ENCODE measurements around the gene DHX16. TPM values are rescaled to one million over a fixed set of nuclear protein-coding genes. Genes with fewer than 3 reads are reported as not detected.

DHX16 gene
- total RNA-seq, 1 experiment from 2014 or later: 44.5 TPM

- Histone ChIP-seq H3K9me3 (ENCODE audit: control insufficient read depth, insufficient read depth, low read depth, low read length) (no peaks in the 10 kb centered on the region), H3K4me3 (ENCODE audit: low read depth in 2 of 2, low read length in 2 of 2) (peak within 1 kb of the TSS; percentile 88 to 100), H3K27me3 (ENCODE audit: control insufficient read depth, insufficient read depth, low read length) (no peaks in the 10 kb centered on the region), H3K4me1 (ENCODE audit: control insufficient read depth, insufficient read depth, low read length) (peaks cover 35% of the 10 kb centered on the region), H3K27ac (ENCODE audit: low read length) (peak within 1 kb of the TSS; percentile 100), H3K36me3 (ENCODE audit: control insufficient read depth, insufficient read depth, low read length) (peaks cover 32% of the 10 kb centered on the region)
- TF ChIP-seq TCF7L2 (IDR thresholded peaks at IDR 0.05; ENCODE audit: low read depth, low read length) (no peak), CTCF (IDR thresholded peaks at IDR 0.05) (no peak), SIN3A (IDR thresholded peaks at IDR 0.05; ENCODE audit: borderline replicate concordance, insufficient read depth, low read depth, low read length) (0 out of 2 replicates have a peak, but pooled peaks have one; percentile 10), REST (IDR thresholded peaks at IDR 0.05; ENCODE audit: insufficient read depth in 1 of 2, low read depth in 2 of 2, low read length in 1 of 2) (0 out of 4 replicates have a peak, but pooled peaks of 1 of the 2 experiments have one; percentile 23), POLR2AphosphoS5 (IDR thresholded peaks at IDR 0.05; ENCODE audit: low read depth, low read length) (peak; percentile 94)
- intact Hi-C loops (cut with micrococcal nuclease; ENCODE audit: unreplicated experiment) (no loop called here), in situ Hi-C loops (cut with HindIII; ENCODE audit: low pct_unique_long_range_greater_than_20kb, low sequenced_read_pairs) (no loop called here)
- DNase-seq (ENCODE audit: low read depth, low spot score) (peak; percentile 87), ATAC-seq (peak; percentile 80)
- no TSS peak for BruUV-seq (replicated peaks)
- POLR2A ChIA-PET: interaction anchor here (0.6 to 0.7 kb wide), 5 partner anchors 31 to 1015 kb away, joined by 3 to 9 read pairs (median 3); no protein-coding TSS in a partner anchor
- CTCF ChIA-PET: no interaction called here
Observed at GRCh38 chr6:30719791-30720737, 47.3 kb upstream of the DHX16 start, which contains the start of gene TUBB. TUBB (plus strand) TSS chr6:30720352; CDS start chr6:30720507, 155 bp downstream.

- ATAC-seq (no peak), DNase-seq (ENCODE audit: low read depth, low spot score) (no peak)
- intact Hi-C loops (cut with micrococcal nuclease; ENCODE audit: unreplicated experiment): no loop called here
- in situ Hi-C loops (cut with HindIII; ENCODE audit: low pct_unique_long_range_greater_than_20kb, low sequenced_read_pairs): no loop called here
- Histone ChIP-seq H3K9me3 (ENCODE audit: control insufficient read depth, insufficient read depth, low read depth, low read length) (no peaks in the 10 kb centered on the region), H3K27me3 (ENCODE audit: control insufficient read depth, insufficient read depth, low read length) (no peaks in the 10 kb centered on the region), H3K36me3 (ENCODE audit: control insufficient read depth, insufficient read depth, low read length) (peaks cover 26% of the 10 kb centered on the region), H3K4me3 (ENCODE audit: low read depth in 2 of 2, low read length in 2 of 2) (peak overlapping the region; percentile 84 to 100), H3K4me1 (ENCODE audit: control insufficient read depth, insufficient read depth, low read length) (peaks cover 28% of the 10 kb centered on the region), H3K27ac (ENCODE audit: low read length) (peak overlapping the region; percentile 97)
- ChIA-PET POLR2A (interaction anchor here (0.6 to 0.7 kb wide), 2 partner anchors 63 to 1016 kb away, joined by 7 to 9 read pairs; no protein-coding TSS in a partner anchor), CTCF (no interaction called here)
- BruUV-seq (replicated peaks): no TSS peak
- TF ChIP-seq TCF7L2 (IDR thresholded peaks at IDR 0.05; ENCODE audit: low read depth, low read length): no peak
- no peak; the same call in 1 of the 2 replicates for TF ChIP-seq POLR2AphosphoS5 (IDR thresholded peaks at IDR 0.05; ENCODE audit: low read depth, low read length)
- no peak for TF ChIP-seq REST (IDR thresholded peaks at IDR 0.05; ENCODE audit: insufficient read depth in 1 of 2, low read depth in 2 of 2, low read length in 1 of 2)
- no peak for TF ChIP-seq SIN3A (IDR thresholded peaks at IDR 0.05; ENCODE audit: borderline replicate concordance, insufficient read depth, low read depth, low read length)
- no peak for TF ChIP-seq CTCF (IDR thresholded peaks at IDR 0.05)
Observed at GRCh38 chr6:30719356-30719755, 46.5 kb upstream of the DHX16 start.
